HK-2 (cell line): ENCODE results near the gene PIPOX.

Source experiments
- DNase-seq: peaks from one replicate; pipeline ENCODE4 v3.0.0-alpha.2; 2018; ENCODE audit not compliant: unreplicated experiment

PIPOX gene

GRCh38 chr17:29042679-29043538 is at the start of gene PIPOX:
TSS of gene PIPOX (plus strand) at chr17:29043141. CDS start at chr17:29043226, 85 bp downstream.
- peak; percentile 39 for DNase-seq

- DNase-seq, result no peak
Measured at GRCh38 chr17:28993645-28994426, 49.1 kb upstream of the PIPOX start.

GRCh38 chr17:28996554-28997096 is 46.3 kb upstream of the PIPOX start:
- DNase-seq, result no peak

GRCh38 chr17:28997806-28998205 is 45.1 kb upstream of the PIPOX start:
- DNase-seq, result no peak

- DNase-seq, result no peak
Measured at GRCh38 chr17:28999206-28999605, 43.7 kb upstream of the PIPOX start.

GRCh38 chr17:29000973-29001372 is 42.0 kb upstream of the PIPOX start:
- DNase-seq, result no peak

- no peak for DNase-seq
Measured at GRCh38 chr17:29002811-29003210, 40.1 kb upstream of the PIPOX start.

GRCh38 chr17:29003289-29003688 is 39.7 kb upstream of the PIPOX start:
- DNase-seq, result no peak

GRCh38 chr17:29004081-29004692 is 38.8 kb upstream of the PIPOX start:
- DNase-seq, result no peak

- DNase-seq, result peak; percentile 71
Measured at GRCh38 chr17:29005936-29006511, 36.9 kb upstream of the PIPOX start, which contains the start of gene SEZ6. TSS of gene SEZ6 (minus strand) at chr17:29006033. CDS start at chr17:29005869, 164 bp downstream.

GRCh38 chr17:29007456-29007855 is 35.5 kb upstream of the PIPOX start:
- DNase-seq, result no peak

GRCh38 chr17:29007860-29008455 is 35.0 kb upstream of the PIPOX start:
- peak; percentile 32 for DNase-seq

- DNase-seq, result no peak
Measured at GRCh38 chr17:29008591-29008990, 34.4 kb upstream of the PIPOX start.

GRCh38 chr17:29010129-29010528 is 32.8 kb upstream of the PIPOX start:
- DNase-seq, result no peak

- DNase-seq, result no peak
Measured at GRCh38 chr17:29010586-29010985, 32.4 kb upstream of the PIPOX start.

- DNase-seq, result no peak
Measured at GRCh38 chr17:29012535-29012934, 30.4 kb upstream of the PIPOX start.

- no peak for DNase-seq
Measured at GRCh38 chr17:29014716-29015115, 28.2 kb upstream of the PIPOX start.

GRCh38 chr17:29016345-29017210 is 26.4 kb upstream of the PIPOX start:
- no peak for DNase-seq

GRCh38 chr17:29018788-29019474 is 24.0 kb upstream of the PIPOX start:
- no peak for DNase-seq
